MG63 (cell line): ENCODE data around the gene CLSTN1. TPM values are rescaled to one million over a fixed set of nuclear protein-coding genes. Genes with fewer than 3 reads are reported as not detected.
"Not testable (repeated sequence)": the region's sequence is repeated elsewhere in the genome, so short reads cannot be mapped to it uniquely, and the experiment has no call there.

ENCODE experiments used
- DNase-seq: peaks from one replicate; pipeline ENCODE4 v3.0.0-alpha.2; 2020
- H3K27me3 ChIP-seq: fragments of 250-450 bp; sonication (Bioruptor Pico); 2 replicates; pipeline ENCODE4 v1.5.1; 2020; ENCODE audit warnings: mild to moderate bottlenecking, moderate library complexity
- H3K36me3 ChIP-seq: fragments of 250-450 bp; sonication (Bioruptor Pico); 2 replicates; pipeline ENCODE4 v1.5.1; 2020; ENCODE audit warnings: mild to moderate bottlenecking, moderate library complexity
- H3K4me3 ChIP-seq: fragments of 250-450 bp; sonication (Bioruptor Pico); 2 replicates; pipeline ENCODE4 v1.5.1; 2020; ENCODE audit warnings: mild to moderate bottlenecking, moderate library complexity
- H3K9me3 ChIP-seq: fragments of 250-450 bp; sonication (Bioruptor Pico); 2 replicates; pipeline ENCODE4 v1.5.1; 2020; ENCODE audit warnings: mild to moderate bottlenecking, moderate library complexity
- total RNA-seq: library from RNA; depleted of rRNA; stranded (reverse); fragments of >200 nt; shearing (Covaris generic); gene quantifications from 2 replicates; pipeline ENCODE4 v1.2.3, GENCODE V29; 2014; ENCODE audit warnings: low replicate concordance

Gene CLSTN1
- total RNA-seq, 1 experiment from 2014 or later, result 43.6 TPM

GRCh38 chr1:9793291-9793690, 30.5 kb downstream of the CLSTN1 start:
- no peak for DNase-seq
- no peaks in the 10 kb centered on the region for H3K9me3 ChIP-seq
- H3K27me3 ChIP-seq, result no peaks in the 10 kb centered on the region
- no peaks in the 10 kb centered on the region for H3K36me3 ChIP-seq
- no peak overlapping the region for H3K4me3 ChIP-seq

- peak; percentile 35 for DNase-seq
- H3K9me3 ChIP-seq, result no peaks in the 10 kb centered on the region
- H3K27me3 ChIP-seq, result no peaks in the 10 kb centered on the region
- no peaks in the 10 kb centered on the region for H3K36me3 ChIP-seq
- H3K4me3 ChIP-seq, result no peak overlapping the region
Observed at GRCh38 chr1:9792156-9793042, 31.4 kb downstream of the CLSTN1 start.

GRCh38 chr1:9789700-9790099, 34.1 kb downstream of the CLSTN1 start:
- H3K9me3 ChIP-seq, H3K27me3 ChIP-seq, H3K36me3 ChIP-seq, H3K4me3 ChIP-seq, DNase-seq: not testable (repeated sequence)

GRCh38 chr1:9787702-9788101, 36.1 kb downstream of the CLSTN1 start:
- Histone ChIP-seq H3K36me3 (no peaks in the 10 kb centered on the region), H3K27me3 (no peaks in the 10 kb centered on the region), H3K9me3 (no peaks in the 10 kb centered on the region), H3K4me3 (no peak overlapping the region)
- DNase-seq, result no peak

- no peaks in the 10 kb centered on the region for H3K9me3 ChIP-seq
- no peak overlapping the region for H3K4me3 ChIP-seq
- H3K27me3 ChIP-seq, result no peaks in the 10 kb centered on the region
- no peaks in the 10 kb centered on the region for H3K36me3 ChIP-seq
- DNase-seq, result no peak
Observed at GRCh38 chr1:9785406-9785805, 38.4 kb downstream of the CLSTN1 start.

- no peak for DNase-seq
- H3K4me3 ChIP-seq, result no peak overlapping the region
- H3K9me3 ChIP-seq, result no peaks in the 10 kb centered on the region
- no peaks in the 10 kb centered on the region for H3K36me3 ChIP-seq
- H3K27me3 ChIP-seq, result no peaks in the 10 kb centered on the region
Observed at GRCh38 chr1:9784508-9785133, 39.1 kb downstream of the CLSTN1 start.

GRCh38 chr1:9782897-9783296, 40.9 kb downstream of the CLSTN1 start:
- no peak for DNase-seq
- H3K4me3 ChIP-seq, result no peak overlapping the region
- H3K9me3 ChIP-seq, result no peaks in the 10 kb centered on the region
- no peaks in the 10 kb centered on the region for H3K36me3 ChIP-seq
- H3K27me3 ChIP-seq, result no peaks in the 10 kb centered on the region

GRCh38 chr1:9782116-9782751, 41.5 kb downstream of the CLSTN1 start:
- no peak for DNase-seq
- no peaks in the 10 kb centered on the region for H3K9me3 ChIP-seq
- H3K36me3 ChIP-seq, result no peaks in the 10 kb centered on the region
- no peaks in the 10 kb centered on the region for H3K27me3 ChIP-seq
- no peak overlapping the region for H3K4me3 ChIP-seq

- no peak for DNase-seq
- Histone ChIP-seq H3K4me3 (no peak overlapping the region), H3K9me3 (no peaks in the 10 kb centered on the region), H3K27me3 (no peaks in the 10 kb centered on the region), H3K36me3 (no peaks in the 10 kb centered on the region)
Observed at GRCh38 chr1:9780554-9781110, 43.1 kb downstream of the CLSTN1 start.

GRCh38 chr1:9778905-9779304, 44.9 kb downstream of the CLSTN1 start:
- no peak overlapping the region for H3K4me3 ChIP-seq
- DNase-seq, result no peak
- no peaks in the 10 kb centered on the region for H3K27me3 ChIP-seq
- no peaks in the 10 kb centered on the region for H3K9me3 ChIP-seq
- no peaks in the 10 kb centered on the region; the same call in 1 of the 2 replicates for H3K36me3 ChIP-seq

- H3K9me3 ChIP-seq, result no peaks in the 10 kb centered on the region
Observed at GRCh38 chr1:9776685-9777084, 47.1 kb downstream of the CLSTN1 start.

GRCh38 chr1:9774712-9775679, 48.8 kb downstream of the CLSTN1 start:
- Histone ChIP-seq H3K36me3 (no peaks in the 10 kb centered on the region; the same call in 1 of the 2 replicates), H3K4me3 (no peak overlapping the region), H3K9me3 (no peaks in the 10 kb centered on the region), H3K27me3 (no peaks in the 10 kb centered on the region)
- no peak for DNase-seq

More at GRCh38 chr1:9776685-9777084, 47.1 kb downstream of the CLSTN1 start:
- H3K4me3 ChIP-seq, result no peak overlapping the region
- no peak for DNase-seq
- H3K27me3 ChIP-seq, result no peaks in the 10 kb centered on the region
- H3K36me3 ChIP-seq, result no peaks in the 10 kb centered on the region; the same call in 1 of the 2 replicates

GRCh38 chr1:9770298-9770697, 53.5 kb downstream of the CLSTN1 start:
- Histone ChIP-seq H3K9me3 (no peaks in the 10 kb centered on the region), H3K36me3 (no peaks in the 10 kb centered on the region; the same call in 1 of the 2 replicates), H3K4me3 (no peak overlapping the region), H3K27me3 (no peaks in the 10 kb centered on the region)
- no peak for DNase-seq

GRCh38 chr1:9768983-9769382, 54.8 kb downstream of the CLSTN1 start:
- Histone ChIP-seq H3K36me3 (no peaks in the 10 kb centered on the region), H3K9me3 (no peaks in the 10 kb centered on the region), H3K4me3 (no peak overlapping the region), H3K27me3 (no peaks in the 10 kb centered on the region)
- DNase-seq, result no peak

GRCh38 chr1:9767964-9768668, 55.6 kb downstream of the CLSTN1 start:
- no peak for DNase-seq
- no peak overlapping the region for H3K4me3 ChIP-seq
- H3K27me3 ChIP-seq, result no peaks in the 10 kb centered on the region
- no peaks in the 10 kb centered on the region for H3K36me3 ChIP-seq
- no peaks in the 10 kb centered on the region for H3K9me3 ChIP-seq
